KMS-11 (cell line): ENCODE measurements around the gene UBL7.

Experiments
- H2AFZ ChIP-seq: fragments of 200-600 bp; sonication (generic); 2 replicates; pipeline ENCODE4 v1.6.1; 2016; ENCODE audit warnings: antibody characterized with exemption, mixed run types, low read depth
- H3K27ac ChIP-seq: fragments of 200-600 bp; sonication (generic); 2 replicates; pipeline ENCODE4 v1.6.1; 2016; ENCODE audit warnings: mild to moderate bottlenecking, mixed run types
- H3K27me3 ChIP-seq: fragments of 200-600 bp; sonication (generic); 2 replicates; pipeline ENCODE4 v1.6.1; 2017; ENCODE audit warnings: mild to moderate bottlenecking, low read depth, mixed run types, moderate library complexity; ENCODE audit not compliant: insufficient read depth
- H3K36me3 ChIP-seq: fragments of 200-600 bp; sonication (generic); 2 replicates; pipeline ENCODE4 v1.6.1; 2017; ENCODE audit warnings: mild to moderate bottlenecking, mixed run types; ENCODE audit not compliant: insufficient read depth
- H3K4me1 ChIP-seq: fragments of 200-600 bp; sonication (generic); 2 replicates; pipeline ENCODE4 v1.6.1; 2016; ENCODE audit warnings: mild to moderate bottlenecking, low read depth, mixed run types; ENCODE audit not compliant: poor library complexity, severe bottlenecking
- H3K4me2 ChIP-seq: fragments of 200-600 bp; sonication (generic); 2 replicates; pipeline ENCODE4 v1.7.0; 2016; ENCODE audit warnings: mild to moderate bottlenecking, mixed run types
- H3K4me3 ChIP-seq: fragments of 200-600 bp; sonication (generic); IDR thresholded peaks from 2 replicates; pipeline ENCODE4 v1.6.1; 2017; ENCODE audit warnings: low read depth, low read length, mixed read lengths; ENCODE audit not compliant: insufficient read depth
- H3K79me2 ChIP-seq: fragments of 200-600 bp; sonication (generic); 2 replicates; pipeline ENCODE4 v1.6.1; 2016; ENCODE audit warnings: low read depth, mixed run types; ENCODE audit not compliant: insufficient read depth
- H3K9ac ChIP-seq: fragments of 200-600 bp; sonication (generic); 2 replicates; pipeline ENCODE4 v1.6.1; 2016; ENCODE audit warnings: mild to moderate bottlenecking, mixed run types
- H4K20me1 ChIP-seq: fragments of 200-600 bp; sonication (generic); 2 replicates; pipeline ENCODE4 v1.6.1; 2016; ENCODE audit warnings: mild to moderate bottlenecking, mixed run types; ENCODE audit not compliant: insufficient read depth
- CTCF ChIP-seq: fragments of 200-600 bp; sonication (generic); conservative IDR thresholded peaks from 2 replicates; pipeline ENCODE4 v1.6.1; 2017; ENCODE audit warnings: low read depth, mild to moderate bottlenecking, antibody characterized with exemption, low read length, moderate library complexity, mixed read lengths

UBL7 gene

GRCh38 chr15:74432968-74433591 is 27.9 kb downstream of the UBL7 start:
- no peak for TF ChIP-seq CTCF
- Histone ChIP-seq H2AFZ (peak overlapping the region; percentile 64), H3K9ac (no peak overlapping the region), H3K79me2 (no peaks in the 10 kb centered on the region), H3K27me3 (peaks cover 26% of the 10 kb centered on the region; the same call in 1 of the 2 replicates), H3K4me2 (peak overlapping the region; percentile 29; the same call in 1 of the 2 replicates), H3K4me3 (no peak overlapping the region), H3K27ac (no peak overlapping the region), H3K4me1 (peaks cover 3% of the 10 kb centered on the region), H4K20me1 (no peaks in the 10 kb centered on the region), H3K36me3 (no peaks in the 10 kb centered on the region)

DNA sequence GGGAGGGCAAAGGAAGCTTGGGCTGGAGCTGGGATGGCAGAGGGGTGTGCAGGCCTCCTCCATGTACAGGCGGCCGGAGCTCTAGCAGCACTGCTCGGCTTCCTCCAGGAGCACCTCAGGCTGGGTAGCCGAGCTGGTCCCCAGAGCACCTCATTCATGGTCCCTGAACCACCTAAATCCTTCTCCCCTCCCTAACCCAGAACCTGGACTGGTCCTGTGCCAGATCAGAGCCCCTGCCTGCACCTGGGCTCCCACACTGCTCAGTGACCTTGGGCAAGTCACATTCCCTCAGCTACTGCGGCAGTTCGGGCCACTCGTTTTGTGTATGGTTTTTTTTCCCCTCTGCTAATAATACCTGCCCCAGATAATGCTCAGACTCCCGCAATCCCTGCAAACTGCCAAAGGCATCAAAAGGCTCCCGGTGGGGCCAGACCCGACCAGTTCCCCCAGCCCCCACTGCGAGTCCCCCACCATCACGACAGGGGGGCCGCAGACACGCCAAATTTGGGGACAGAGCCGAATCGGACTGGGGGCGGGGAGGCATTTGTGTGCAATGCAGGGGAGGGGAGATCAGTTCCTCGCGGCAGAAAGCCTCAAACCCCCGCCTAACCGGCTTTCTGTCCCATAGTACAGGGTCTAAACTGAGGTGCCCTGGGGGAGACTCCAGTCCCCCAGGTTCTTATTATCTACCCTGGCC is 28.5 kb downstream of the UBL7 start:
- Histone ChIP-seq H3K4me2 (no peak overlapping the region), H3K4me1 (peaks cover 3% of the 10 kb centered on the region), H3K79me2 (no peaks in the 10 kb centered on the region), H3K9ac (no peak overlapping the region), H3K27ac (no peak overlapping the region), H2AFZ (no peak overlapping the region), H4K20me1 (no peaks in the 10 kb centered on the region), H3K36me3 (no peaks in the 10 kb centered on the region), H3K27me3 (peaks cover 26% of the 10 kb centered on the region; the same call in 1 of the 2 replicates), H3K4me3 (no peak overlapping the region)
- TF ChIP-seq CTCF, result no peak

GRCh38 chr15:74431645-74432044 is 29.3 kb downstream of the UBL7 start:
- Histone ChIP-seq H3K9ac (no peak overlapping the region), H2AFZ (no peak overlapping the region), H4K20me1 (no peaks in the 10 kb centered on the region), H3K27me3 (peaks cover 26% of the 10 kb centered on the region; the same call in 1 of the 2 replicates), H3K4me2 (no peak overlapping the region), H3K79me2 (no peaks in the 10 kb centered on the region), H3K4me3 (no peak overlapping the region), H3K4me1 (peaks cover 3% of the 10 kb centered on the region), H3K27ac (no peak overlapping the region), H3K36me3 (no peaks in the 10 kb centered on the region)
- no peak for TF ChIP-seq CTCF

- Histone ChIP-seq H3K36me3 (no peaks in the 10 kb centered on the region), H3K4me3 (no peak overlapping the region), H3K4me2 (no peak overlapping the region), H3K27ac (no peak overlapping the region), H3K27me3 (peaks cover 26% of the 10 kb centered on the region; the same call in 1 of the 2 replicates), H3K4me1 (peaks cover 3% of the 10 kb centered on the region), H4K20me1 (no peaks in the 10 kb centered on the region), H2AFZ (no peak overlapping the region), H3K79me2 (no peaks in the 10 kb centered on the region), H3K9ac (no peak overlapping the region)
- no peak for TF ChIP-seq CTCF
Measured at GRCh38 chr15:74431116-74431515, 29.8 kb downstream of the UBL7 start.
